ENCODE results near the gene VWA1.
"Not testable (repeated sequence)": the region's sequence is repeated elsewhere in the genome, so short reads cannot be mapped to it uniquely, and the experiment has no call there.

VWA1 gene

GRCh38 chr1:1407636-1408318 lies 27.7 kb upstream of the VWA1 start:
- Histone ChIP-seq H3K9me3 (ENCODE audit: control insufficient read depth, low read length) (no peaks in the 10 kb centered on the region), H3K9ac (ENCODE audit: low read length) (peak overlapping the region; percentile 91), H3K4me1 (ENCODE audit: control insufficient read depth, insufficient read depth, low read length) (peaks cover 16% of the 10 kb centered on the region), H3K4me3 (ENCODE audit: low read length) (peak overlapping the region; percentile 97), H3K27me3 (ENCODE audit: control insufficient read depth, insufficient read depth, low read length) (no peaks in the 10 kb centered on the region), H3K36me3 (ENCODE audit: control insufficient read depth, insufficient read depth, low read length) (peaks cover 7% of the 10 kb centered on the region)

DNA sequence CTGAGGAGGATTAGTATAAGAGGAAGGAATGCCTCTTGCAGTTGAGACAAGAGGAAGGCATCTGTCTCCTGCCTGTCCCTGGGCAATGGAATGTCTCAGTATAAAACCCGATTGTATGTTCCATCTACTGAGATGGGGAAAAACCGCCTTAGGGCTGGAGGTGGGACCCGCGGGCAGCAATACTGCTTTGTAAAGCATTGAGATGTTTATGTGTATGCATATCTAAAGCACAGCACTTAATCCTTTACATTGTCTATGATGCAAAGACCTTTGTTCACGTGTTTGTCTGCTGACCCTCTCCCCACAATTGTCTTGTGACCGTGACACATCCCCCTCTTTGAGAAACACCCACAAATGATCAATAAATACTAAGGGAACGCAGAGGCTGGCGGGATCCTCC lies 25.3 kb upstream of the VWA1 start:
- not testable (repeated sequence) for H3K27me3 ChIP-seq (ENCODE audit: control insufficient read depth, insufficient read depth, low read length); H3K36me3 ChIP-seq (ENCODE audit: control insufficient read depth, insufficient read depth, low read length); H3K9ac ChIP-seq (ENCODE audit: low read length); H3K4me3 ChIP-seq (ENCODE audit: low read length); H3K9me3 ChIP-seq (ENCODE audit: control insufficient read depth, low read length)
- peaks cover 16% of the 10 kb centered on the region for H3K4me1 ChIP-seq (ENCODE audit: control insufficient read depth, insufficient read depth, low read length)

GRCh38 chr1:1411626-1412025 lies 23.9 kb upstream of the VWA1 start:
- H3K4me1 ChIP-seq (ENCODE audit: control insufficient read depth, insufficient read depth, low read length) = peaks cover 9% of the 10 kb centered on the region
- H3K27me3 ChIP-seq (ENCODE audit: control insufficient read depth, insufficient read depth, low read length) = no peaks in the 10 kb centered on the region
- H3K36me3 ChIP-seq (ENCODE audit: control insufficient read depth, insufficient read depth, low read length) = no peaks in the 10 kb centered on the region
- H3K4me3 ChIP-seq (ENCODE audit: low read length) = no peak overlapping the region
- H3K9ac ChIP-seq (ENCODE audit: low read length) = no peak overlapping the region
- no peaks in the 10 kb centered on the region for H3K9me3 ChIP-seq (ENCODE audit: control insufficient read depth, low read length)

- H3K9me3 ChIP-seq (ENCODE audit: control insufficient read depth, low read length); H3K27me3 ChIP-seq (ENCODE audit: control insufficient read depth, insufficient read depth, low read length); H3K4me3 ChIP-seq (ENCODE audit: low read length): not testable (repeated sequence)
Observed at GRCh38 chr1:1412311-1412902, 23.1 kb upstream of the VWA1 start.

DNA sequence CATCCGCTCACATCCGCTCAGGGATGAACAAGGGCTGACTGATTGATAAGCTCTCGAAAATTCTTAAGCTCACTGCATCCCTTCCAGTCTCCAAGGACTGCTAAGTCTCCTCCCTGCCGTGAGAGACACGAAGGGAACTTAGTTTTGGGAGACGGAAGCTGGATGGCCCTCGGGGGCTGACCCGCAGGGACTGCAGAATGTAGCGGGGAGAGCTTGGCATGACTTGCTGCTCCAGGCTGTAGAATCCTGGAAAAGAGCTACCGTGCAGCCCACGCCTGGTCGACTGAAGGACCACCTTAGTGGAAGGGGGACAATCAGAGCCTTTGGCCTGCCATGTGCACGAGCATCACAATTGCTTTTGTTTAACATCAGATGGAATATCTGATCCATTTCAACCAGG lies 19.7 kb upstream of the VWA1 start:
- Histone ChIP-seq H3K36me3 (ENCODE audit: control insufficient read depth, insufficient read depth, low read length) (no peaks in the 10 kb centered on the region), H3K9ac (ENCODE audit: low read length) (no peak overlapping the region), H3K4me1 (ENCODE audit: control insufficient read depth, insufficient read depth, low read length) (peaks cover 8% of the 10 kb centered on the region), H3K27me3 (ENCODE audit: control insufficient read depth, insufficient read depth, low read length) (no peaks in the 10 kb centered on the region), H3K4me3 (ENCODE audit: low read length) (no peak overlapping the region), H3K9me3 (ENCODE audit: control insufficient read depth, low read length) (no peaks in the 10 kb centered on the region)

More at GRCh38 chr1:1412311-1412902, 23.1 kb upstream of the VWA1 start:
- H3K36me3 ChIP-seq (ENCODE audit: control insufficient read depth, insufficient read depth, low read length); H3K9ac ChIP-seq (ENCODE audit: low read length); H3K4me1 ChIP-seq (ENCODE audit: control insufficient read depth, insufficient read depth, low read length): not testable (repeated sequence)

GRCh38 chr1:1417396-1417795 lies 18.1 kb upstream of the VWA1 start:
- not testable (repeated sequence) for H3K27me3 ChIP-seq (ENCODE audit: control insufficient read depth, insufficient read depth, low read length); H3K9ac ChIP-seq (ENCODE audit: low read length); H3K4me3 ChIP-seq (ENCODE audit: low read length); H3K36me3 ChIP-seq (ENCODE audit: control insufficient read depth, insufficient read depth, low read length); H3K9me3 ChIP-seq (ENCODE audit: control insufficient read depth, low read length)
- peaks cover 11% of the 10 kb centered on the region for H3K4me1 ChIP-seq (ENCODE audit: control insufficient read depth, insufficient read depth, low read length)

- H3K9ac ChIP-seq (ENCODE audit: low read length); H3K4me3 ChIP-seq (ENCODE audit: low read length); H3K27me3 ChIP-seq (ENCODE audit: control insufficient read depth, insufficient read depth, low read length); H3K9me3 ChIP-seq (ENCODE audit: control insufficient read depth, low read length); H3K36me3 ChIP-seq (ENCODE audit: control insufficient read depth, insufficient read depth, low read length): not testable (repeated sequence)
- H3K4me1 ChIP-seq (ENCODE audit: control insufficient read depth, insufficient read depth, low read length) = peaks cover 11% of the 10 kb centered on the region
Observed at GRCh38 chr1:1417825-1418463, 17.5 kb upstream of the VWA1 start.

GRCh38 chr1:1418464-1419362 lies 16.8 kb upstream of the VWA1 start:
- Histone ChIP-seq H3K4me3 (ENCODE audit: low read length) (no peak overlapping the region), H3K27me3 (ENCODE audit: control insufficient read depth, insufficient read depth, low read length) (no peaks in the 10 kb centered on the region), H3K9ac (ENCODE audit: low read length) (peak overlapping the region; percentile 28), H3K9me3 (ENCODE audit: control insufficient read depth, low read length) (no peaks in the 10 kb centered on the region), H3K36me3 (ENCODE audit: control insufficient read depth, insufficient read depth, low read length) (no peaks in the 10 kb centered on the region), H3K4me1 (ENCODE audit: control insufficient read depth, insufficient read depth, low read length) (peaks cover 11% of the 10 kb centered on the region)

GRCh38 chr1:1419363-1419812 lies 16.1 kb upstream of the VWA1 start:
- no peaks in the 10 kb centered on the region for H3K36me3 ChIP-seq (ENCODE audit: control insufficient read depth, insufficient read depth, low read length)
- H3K4me1 ChIP-seq (ENCODE audit: control insufficient read depth, insufficient read depth, low read length) = peaks cover 11% of the 10 kb centered on the region
- H3K9me3 ChIP-seq (ENCODE audit: control insufficient read depth, low read length) = no peaks in the 10 kb centered on the region
- H3K9ac ChIP-seq (ENCODE audit: low read length) = peak overlapping the region; percentile 39
- H3K27me3 ChIP-seq (ENCODE audit: control insufficient read depth, insufficient read depth, low read length) = no peaks in the 10 kb centered on the region
- no peak overlapping the region for H3K4me3 ChIP-seq (ENCODE audit: low read length)

DNA sequence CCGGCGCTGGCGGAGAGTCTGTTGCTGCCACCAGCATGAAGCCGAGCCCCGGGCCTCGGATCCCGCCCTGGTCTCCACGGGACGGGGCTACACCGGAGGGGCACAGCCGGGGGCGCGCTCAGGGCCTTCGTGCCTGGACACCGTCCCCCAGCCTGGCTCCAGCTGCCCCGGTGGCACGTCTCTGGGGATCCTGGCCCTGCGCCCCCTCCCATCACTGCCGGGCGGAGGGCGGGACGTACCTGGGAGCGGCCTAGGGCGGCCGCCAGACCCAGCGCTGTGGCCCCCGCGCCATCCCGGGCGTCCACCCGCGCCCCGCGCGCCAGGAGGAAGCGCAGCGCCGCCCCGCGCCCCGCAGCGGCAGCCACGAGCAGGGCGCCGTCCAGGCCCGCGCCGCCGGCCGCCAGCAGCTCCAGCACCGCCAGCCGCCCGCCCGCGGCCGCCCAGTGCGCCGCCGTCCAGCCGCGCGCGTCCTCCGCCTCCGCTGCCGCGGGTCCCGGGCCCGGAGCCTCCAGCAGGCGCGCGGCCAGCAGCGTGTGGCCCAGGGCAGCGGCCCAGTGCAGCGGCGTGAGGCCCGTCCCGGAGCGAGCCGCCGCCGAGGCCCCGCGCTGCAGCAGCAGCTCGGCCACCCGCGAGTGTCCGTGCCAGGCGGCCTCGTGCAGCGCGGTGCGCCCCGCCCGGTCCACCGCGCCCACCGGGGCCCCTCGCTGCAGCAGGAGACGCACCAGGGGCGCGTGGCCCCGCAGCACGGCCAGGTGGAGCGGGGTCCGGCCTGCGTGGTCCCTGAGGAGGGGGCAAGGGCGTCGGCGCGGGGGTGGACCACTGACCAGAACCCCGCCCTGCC lies 15.5 kb upstream of the VWA1 start:
- H3K36me3 ChIP-seq (ENCODE audit: control insufficient read depth, insufficient read depth, low read length) = no peaks in the 10 kb centered on the region
- H3K27me3 ChIP-seq (ENCODE audit: control insufficient read depth, insufficient read depth, low read length) = no peaks in the 10 kb centered on the region
- peaks cover 11% of the 10 kb centered on the region for H3K4me1 ChIP-seq (ENCODE audit: control insufficient read depth, insufficient read depth, low read length)
- H3K9me3 ChIP-seq (ENCODE audit: control insufficient read depth, low read length) = no peaks in the 10 kb centered on the region
- H3K4me3 ChIP-seq (ENCODE audit: low read length) = no peak overlapping the region
- peak overlapping the region; percentile 39 for H3K9ac ChIP-seq (ENCODE audit: low read length)

DNA sequence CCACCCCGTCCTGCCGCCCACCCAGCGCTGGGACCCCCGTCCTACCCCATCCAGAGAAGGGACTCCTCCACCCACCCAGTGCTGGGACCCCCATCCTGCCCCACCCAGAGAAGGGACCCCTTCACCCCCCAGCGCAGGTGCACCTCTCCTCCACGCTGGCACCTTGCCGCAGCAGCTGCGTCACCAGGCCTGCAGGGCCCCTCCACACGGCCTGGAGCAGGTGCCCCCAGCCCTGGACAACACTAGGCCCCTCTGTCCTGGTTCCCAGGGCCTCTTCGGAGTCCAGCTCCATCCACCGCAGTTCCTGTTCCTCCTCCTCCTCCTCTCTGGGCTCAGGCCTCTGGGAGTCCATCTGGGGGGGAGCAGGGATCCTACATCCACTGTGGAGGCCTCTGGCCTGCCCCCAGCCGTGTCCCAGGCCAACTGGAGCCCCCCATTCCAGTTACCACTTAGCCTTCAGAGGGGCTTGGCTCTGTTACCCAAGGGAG lies 14.8 kb upstream of the VWA1 start:
- Histone ChIP-seq H3K9me3 (ENCODE audit: control insufficient read depth, low read length) (no peaks in the 10 kb centered on the region), H3K4me1 (ENCODE audit: control insufficient read depth, insufficient read depth, low read length) (peaks cover 11% of the 10 kb centered on the region), H3K4me3 (ENCODE audit: low read length) (no peak overlapping the region), H3K36me3 (ENCODE audit: control insufficient read depth, insufficient read depth, low read length) (no peaks in the 10 kb centered on the region), H3K9ac (ENCODE audit: low read length) (peak overlapping the region; percentile 34), H3K27me3 (ENCODE audit: control insufficient read depth, insufficient read depth, low read length) (no peaks in the 10 kb centered on the region)
